HG03025 (cell line): ENCODE results near the gene SYNDIG1.
"Not testable (repeated sequence)": the region's sequence is repeated elsewhere in the genome, so short reads cannot be mapped to it uniquely, and the experiment has no call there.

Source experiments
- ATAC-seq: cut with Tn5 transposase; IDR thresholded peaks from one replicate; pipeline ENCODE4 v1.9.1; 2021; ENCODE audit warnings: mild to moderate bottlenecking, moderate library complexity; ENCODE audit not compliant: unreplicated experiment, low FRiP score

Gene SYNDIG1

GRCh38 chr20:24490598-24490997 is 21.2 kb downstream of the SYNDIG1 start:
- ATAC-seq: no peak

DNA sequence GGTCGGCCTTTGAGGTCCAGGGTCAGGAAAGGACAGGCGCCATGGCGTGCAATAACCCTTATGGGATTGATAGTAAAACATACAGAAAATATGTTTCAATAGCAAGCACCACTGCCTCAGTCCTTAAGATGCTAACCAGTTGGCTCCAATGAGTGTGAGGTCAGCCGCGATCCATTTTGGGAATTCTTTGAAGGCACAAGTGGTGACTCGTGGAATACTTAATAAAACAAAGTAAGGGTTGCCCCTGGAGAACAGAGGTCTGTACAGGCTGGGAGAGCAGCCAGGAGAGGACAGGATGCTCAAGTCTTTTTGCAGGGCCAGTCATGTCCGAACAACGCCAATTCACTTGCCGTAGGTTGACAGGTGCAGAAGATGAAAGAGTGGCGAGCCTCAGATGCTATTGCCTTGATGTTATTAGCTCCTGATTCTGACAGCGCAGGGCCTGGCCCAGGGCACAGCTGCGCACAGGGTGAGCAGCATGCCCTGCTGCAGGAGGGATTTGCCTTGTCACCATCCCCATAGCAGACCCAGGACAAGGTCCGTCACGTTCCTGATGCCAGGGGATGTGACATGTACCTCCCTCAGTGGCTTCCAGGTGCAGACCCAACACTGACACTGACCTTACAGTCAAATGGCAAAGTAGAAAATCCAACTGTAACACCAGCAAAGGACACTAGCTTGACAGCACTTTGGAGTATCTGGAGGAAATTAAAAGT is 21.8 kb downstream of the SYNDIG1 start:
- ATAC-seq: no peak

GRCh38 chr20:24492031-24492607 is 22.7 kb downstream of the SYNDIG1 start:
- ATAC-seq: no peak

- ATAC-seq: no peak
Measured at GRCh38 chr20:24492698-24493097, 23.3 kb downstream of the SYNDIG1 start.

GRCh38 chr20:24493181-24493580 is 23.8 kb downstream of the SYNDIG1 start:
- no peak for ATAC-seq

DNA sequence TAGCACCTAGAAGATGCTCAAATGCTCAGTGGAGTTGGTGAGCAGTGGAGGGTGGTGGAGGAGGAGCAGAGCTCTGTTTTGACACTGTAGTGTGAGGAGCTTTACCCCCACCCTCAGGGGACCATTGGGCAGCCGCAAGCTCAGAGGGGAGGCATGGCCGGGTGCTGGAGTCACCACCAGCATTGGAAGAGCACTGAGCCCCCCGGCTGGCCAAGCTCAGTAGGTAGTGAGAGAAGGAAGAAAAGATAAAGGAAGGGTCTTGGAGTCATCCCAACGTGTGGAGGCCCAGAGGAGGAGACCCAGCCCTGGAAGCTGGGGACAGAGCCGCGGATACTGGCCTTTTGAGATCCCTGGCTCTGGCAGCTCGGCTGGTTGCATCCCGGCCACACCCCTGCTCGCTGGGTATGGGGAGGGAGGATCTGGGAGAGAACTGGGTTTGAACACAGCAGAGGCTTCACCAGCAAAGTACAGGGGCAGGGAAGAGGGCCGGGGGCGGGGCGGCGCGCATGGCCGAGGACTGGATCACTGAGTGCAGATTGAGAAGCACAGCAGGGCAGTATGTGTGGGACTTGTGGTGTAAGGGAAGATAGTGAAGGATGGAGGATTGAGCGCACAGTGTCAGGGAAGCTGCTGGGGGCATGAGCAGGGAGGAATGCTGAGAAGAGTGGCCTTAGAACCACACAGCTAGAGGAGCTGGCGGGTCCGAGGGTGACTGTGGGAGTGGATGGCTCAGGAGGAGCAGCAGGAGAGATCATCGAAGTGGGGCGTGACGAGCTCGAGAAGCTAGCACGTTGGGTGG is 24.4 kb downstream of the SYNDIG1 start:
- no peak for ATAC-seq

GRCh38 chr20:24494460-24494920 is 25.1 kb downstream of the SYNDIG1 start:
- no peak for ATAC-seq

- no peak for ATAC-seq
Measured at GRCh38 chr20:24495266-24495665, 25.8 kb downstream of the SYNDIG1 start.

GRCh38 chr20:24497851-24498250 is 28.4 kb downstream of the SYNDIG1 start:
- ATAC-seq: no peak

DNA sequence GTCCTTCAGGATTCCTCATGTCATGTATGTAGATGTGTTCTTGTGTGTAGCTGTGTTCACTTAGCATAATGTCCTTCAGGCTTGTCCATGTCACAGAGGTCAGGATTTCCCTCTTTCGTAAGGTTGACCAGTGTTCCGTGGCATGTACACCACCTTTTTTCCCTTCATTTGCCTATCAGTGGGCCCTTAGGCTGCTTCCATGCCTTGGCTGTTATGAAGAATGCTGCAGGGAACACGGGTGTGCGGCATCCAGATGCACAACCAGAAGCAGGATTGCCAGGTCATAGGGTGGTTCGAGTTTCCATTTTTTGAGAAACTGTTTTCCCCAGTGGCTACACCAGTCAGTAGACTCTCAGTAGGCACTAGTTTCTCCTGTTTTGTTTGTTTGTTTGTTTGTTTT is 29.2 kb downstream of the SYNDIG1 start:
- ATAC-seq: no peak

GRCh38 chr20:24499472-24499871 is 30.0 kb downstream of the SYNDIG1 start:
- ATAC-seq: no peak

GRCh38 chr20:24501764-24502556 is 32.5 kb downstream of the SYNDIG1 start:
- ATAC-seq: no peak

DNA sequence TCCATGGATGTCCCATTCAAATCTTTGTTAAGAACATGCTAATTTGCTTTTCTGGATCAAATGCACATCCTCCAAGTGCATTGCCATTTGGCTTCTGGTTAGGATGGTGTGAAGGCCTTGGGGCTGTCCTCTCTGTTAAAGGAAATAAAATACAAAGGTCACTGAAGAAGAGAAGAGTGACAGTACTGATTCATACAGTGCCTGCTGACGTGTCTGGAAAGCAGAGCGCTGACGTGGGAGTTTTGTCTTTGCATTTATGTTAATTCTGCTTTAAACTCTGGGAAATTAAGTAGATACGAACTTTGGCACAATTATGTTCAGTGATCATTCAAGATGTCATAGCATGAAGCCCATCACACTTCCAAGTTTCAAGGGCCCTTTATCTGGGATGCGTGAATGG is 33.2 kb downstream of the SYNDIG1 start:
- ATAC-seq: no peak

DNA sequence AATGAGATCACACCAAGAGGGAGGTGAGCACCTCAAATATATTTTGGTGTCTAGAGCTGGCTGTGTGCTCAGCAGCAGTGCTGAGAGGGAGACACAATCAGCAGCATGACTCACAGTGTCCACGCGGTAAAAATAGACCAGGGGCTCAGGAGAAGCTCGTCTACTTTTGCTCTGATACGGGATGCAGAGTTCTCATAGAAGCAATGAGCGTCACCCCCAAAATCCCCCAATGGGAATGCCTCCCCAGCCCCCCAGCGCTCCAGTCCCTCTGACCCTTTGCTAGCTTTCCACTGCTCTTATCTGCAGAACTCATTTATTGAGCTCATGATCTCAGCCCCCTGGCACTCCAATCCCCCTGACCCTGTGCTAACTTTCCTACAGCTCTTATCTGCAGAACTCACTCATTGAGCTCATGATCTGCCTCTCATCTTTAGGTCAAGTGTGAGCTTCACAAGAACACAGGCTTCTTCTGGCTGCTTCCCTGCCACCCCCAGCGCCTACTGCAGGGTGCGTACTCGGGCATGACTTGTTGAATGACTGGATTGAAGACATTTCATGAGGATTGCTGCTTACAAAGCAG is 34.0 kb downstream of the SYNDIG1 start:
- no peak for ATAC-seq

DNA sequence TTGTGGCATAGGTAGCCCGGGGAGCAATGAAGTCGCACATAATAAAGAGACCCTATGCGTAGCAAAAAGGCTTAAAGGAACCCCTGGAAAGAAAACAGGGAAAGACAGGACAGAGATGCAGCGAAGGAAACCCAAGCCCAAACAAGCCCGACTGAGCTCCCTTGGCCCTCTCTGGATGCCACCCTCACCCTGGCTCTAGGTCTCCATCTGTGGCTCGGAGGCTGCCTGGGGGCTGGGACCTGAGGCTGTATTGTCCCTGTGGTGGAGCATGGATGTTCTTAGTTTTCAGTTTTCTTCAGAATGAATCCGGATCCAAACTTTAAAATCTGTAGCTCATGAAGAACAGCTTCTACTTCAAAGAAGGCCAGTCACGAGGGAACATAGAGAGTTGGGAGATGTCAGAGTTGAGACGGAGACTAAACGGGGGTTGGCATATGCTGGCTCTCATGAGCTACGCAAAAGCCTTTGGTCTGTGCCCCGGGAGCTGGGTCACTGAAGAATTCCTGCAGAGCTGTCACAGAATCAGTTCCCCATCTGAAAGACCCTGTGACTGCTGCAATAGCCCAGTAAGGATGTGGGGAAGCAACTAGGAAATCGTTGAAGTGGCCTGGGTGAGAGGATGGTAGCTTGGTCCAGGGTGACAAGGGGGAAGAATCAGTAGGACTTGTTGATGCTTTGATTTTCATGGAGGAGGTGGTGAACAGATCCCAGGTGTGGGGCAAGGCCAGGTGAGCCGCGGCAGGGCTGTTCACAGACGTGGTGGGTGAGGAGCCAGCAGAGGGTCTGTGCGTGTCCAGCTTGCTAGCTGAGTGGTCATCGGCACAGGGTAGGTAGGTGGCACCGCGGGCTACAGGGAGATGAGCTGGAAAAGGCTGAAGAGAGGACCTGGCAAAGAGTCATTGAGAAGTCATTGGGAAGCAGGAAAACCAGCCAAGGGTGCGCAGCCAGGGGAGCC is 35.2 kb downstream of the SYNDIG1 start:
- ATAC-seq: no peak

GRCh38 chr20:24506146-24506545 is 36.7 kb downstream of the SYNDIG1 start:
- ATAC-seq: no peak

GRCh38 chr20:24506696-24507095 is 37.3 kb downstream of the SYNDIG1 start:
- ATAC-seq: no peak

GRCh38 chr20:24507182-24507853 is 37.9 kb downstream of the SYNDIG1 start:
- ATAC-seq: no peak

GRCh38 chr20:24512441-24512840 is 43.0 kb downstream of the SYNDIG1 start:
- ATAC-seq: not testable (repeated sequence)
